ENCODE measurements around the gene EVX2. TPM values are rescaled to one million over a fixed set of nuclear protein-coding genes. Genes with fewer than 3 reads are reported as not detected.

Gene EVX2
- total RNA-seq, 1 donor from 2014 or later = not detected

DNA sequence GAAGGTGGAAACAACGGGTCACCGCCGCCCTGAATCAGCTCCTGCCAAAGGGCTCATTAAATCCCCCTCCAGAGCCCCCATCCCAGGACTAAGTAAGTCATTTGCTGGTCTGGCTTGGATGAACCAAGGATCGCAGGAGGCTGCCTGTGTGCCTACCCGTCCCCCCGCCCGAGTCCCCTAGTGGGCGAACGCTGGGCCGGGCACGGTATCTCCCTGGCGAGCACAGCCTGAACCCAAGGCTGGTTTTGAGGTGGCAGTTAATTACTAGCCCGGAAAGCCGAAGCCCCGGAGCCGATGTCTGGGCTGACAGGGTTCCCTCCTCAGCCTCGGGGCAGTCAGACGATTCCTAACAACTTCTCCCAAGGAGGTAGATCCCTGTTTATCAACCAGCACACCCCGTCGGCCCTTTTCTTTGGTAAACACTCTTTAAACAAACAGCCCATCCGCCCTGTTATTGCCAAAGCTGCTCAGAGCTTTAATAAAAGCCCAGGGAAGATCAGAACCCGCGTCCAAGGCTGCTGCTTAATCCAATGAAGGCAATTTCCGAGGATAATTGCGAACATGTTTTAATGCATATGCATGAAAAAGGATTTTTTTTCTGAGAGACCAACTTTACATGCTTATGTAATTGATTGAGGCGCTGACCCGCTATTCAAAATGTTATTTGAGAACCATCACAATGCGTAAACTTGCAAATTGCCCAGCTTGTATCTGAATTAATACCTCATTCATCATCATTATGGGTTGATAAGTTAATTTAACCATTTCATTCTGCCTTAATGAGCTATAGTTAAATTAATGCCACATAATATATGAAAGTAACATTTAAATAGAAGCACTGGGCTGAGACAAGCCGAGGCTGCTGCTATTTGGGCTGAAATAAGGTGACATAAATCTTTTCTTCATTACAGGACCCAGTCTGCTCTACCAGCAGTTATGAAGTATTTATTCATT lies 10.5 kb downstream of the EVX2 start:
- intact Hi-C loops (cut with micrococcal nuclease) = no loop called here
- TF ChIP-seq, protein P1, sequence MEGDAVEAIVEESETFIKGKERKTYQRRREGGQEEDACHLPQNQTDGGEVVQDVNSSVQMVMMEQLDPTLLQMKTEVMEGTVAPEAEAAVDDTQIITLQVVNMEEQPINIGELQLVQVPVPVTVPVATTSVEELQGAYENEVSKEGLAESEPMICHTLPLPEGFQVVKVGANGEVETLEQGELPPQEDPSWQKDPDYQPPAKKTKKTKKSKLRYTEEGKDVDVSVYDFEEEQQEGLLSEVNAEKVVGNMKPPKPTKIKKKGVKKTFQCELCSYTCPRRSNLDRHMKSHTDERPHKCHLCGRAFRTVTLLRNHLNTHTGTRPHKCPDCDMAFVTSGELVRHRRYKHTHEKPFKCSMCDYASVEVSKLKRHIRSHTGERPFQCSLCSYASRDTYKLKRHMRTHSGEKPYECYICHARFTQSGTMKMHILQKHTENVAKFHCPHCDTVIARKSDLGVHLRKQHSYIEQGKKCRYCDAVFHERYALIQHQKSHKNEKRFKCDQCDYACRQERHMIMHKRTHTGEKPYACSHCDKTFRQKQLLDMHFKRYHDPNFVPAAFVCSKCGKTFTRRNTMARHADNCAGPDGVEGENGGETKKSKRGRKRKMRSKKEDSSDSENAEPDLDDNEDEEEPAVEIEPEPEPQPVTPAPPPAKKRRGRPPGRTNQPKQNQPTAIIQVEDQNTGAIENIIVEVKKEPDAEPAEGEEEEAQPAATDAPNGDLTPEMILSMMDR (IDR thresholded peaks at IDR 0.05; ENCODE audit: borderline replicate concordance) = no peak
- H3K27me3 ChIP-seq (ENCODE audit: low read depth) = peaks cover 100% of the 10 kb centered on the region
- no peaks in the 10 kb centered on the region for H3K36me3 ChIP-seq
- no peak overlapping the region for H3K4me3 ChIP-seq
- H3K27ac ChIP-seq (replicated peaks) = no peak overlapping the region
- H3K4me1 ChIP-seq = peaks cover 12% of the 10 kb centered on the region
- H3K9me3 ChIP-seq (replicated peaks) = no peaks in the 10 kb centered on the region
- no peak for DNase-seq

DNA sequence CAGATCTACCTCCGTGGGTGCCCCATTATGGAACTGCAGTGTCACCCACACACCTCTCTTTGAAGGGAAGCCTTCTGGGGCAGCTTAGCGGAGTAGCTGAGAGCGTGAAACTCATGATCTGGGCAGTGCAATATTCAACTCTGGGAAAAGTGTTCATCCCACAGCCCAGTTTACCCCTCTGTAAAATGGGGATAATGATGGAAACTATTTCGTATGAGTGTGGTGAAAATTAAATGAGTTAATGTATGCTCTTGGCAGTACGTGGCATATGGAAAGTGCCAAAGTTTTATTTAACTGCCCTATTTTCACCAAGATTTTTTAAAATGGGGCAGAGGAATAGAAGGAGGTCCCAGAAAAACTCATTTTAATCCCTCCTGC lies 11.5 kb downstream of the EVX2 start:
- Histone ChIP-seq H3K36me3 (no peaks in the 10 kb centered on the region), H3K9me3 (replicated peaks) (no peaks in the 10 kb centered on the region), H3K4me3 (no peak overlapping the region), H3K4me1 (peaks cover 21% of the 10 kb centered on the region), H3K27me3 (ENCODE audit: low read depth) (peaks cover 100% of the 10 kb centered on the region), H3K27ac (replicated peaks) (no peak overlapping the region)
- intact Hi-C loops (cut with micrococcal nuclease) = no loop called here
- TF ChIP-seq, protein P1 (IDR thresholded peaks at IDR 0.05; ENCODE audit: borderline replicate concordance) = no peak
- DNase-seq = no peak

DNA sequence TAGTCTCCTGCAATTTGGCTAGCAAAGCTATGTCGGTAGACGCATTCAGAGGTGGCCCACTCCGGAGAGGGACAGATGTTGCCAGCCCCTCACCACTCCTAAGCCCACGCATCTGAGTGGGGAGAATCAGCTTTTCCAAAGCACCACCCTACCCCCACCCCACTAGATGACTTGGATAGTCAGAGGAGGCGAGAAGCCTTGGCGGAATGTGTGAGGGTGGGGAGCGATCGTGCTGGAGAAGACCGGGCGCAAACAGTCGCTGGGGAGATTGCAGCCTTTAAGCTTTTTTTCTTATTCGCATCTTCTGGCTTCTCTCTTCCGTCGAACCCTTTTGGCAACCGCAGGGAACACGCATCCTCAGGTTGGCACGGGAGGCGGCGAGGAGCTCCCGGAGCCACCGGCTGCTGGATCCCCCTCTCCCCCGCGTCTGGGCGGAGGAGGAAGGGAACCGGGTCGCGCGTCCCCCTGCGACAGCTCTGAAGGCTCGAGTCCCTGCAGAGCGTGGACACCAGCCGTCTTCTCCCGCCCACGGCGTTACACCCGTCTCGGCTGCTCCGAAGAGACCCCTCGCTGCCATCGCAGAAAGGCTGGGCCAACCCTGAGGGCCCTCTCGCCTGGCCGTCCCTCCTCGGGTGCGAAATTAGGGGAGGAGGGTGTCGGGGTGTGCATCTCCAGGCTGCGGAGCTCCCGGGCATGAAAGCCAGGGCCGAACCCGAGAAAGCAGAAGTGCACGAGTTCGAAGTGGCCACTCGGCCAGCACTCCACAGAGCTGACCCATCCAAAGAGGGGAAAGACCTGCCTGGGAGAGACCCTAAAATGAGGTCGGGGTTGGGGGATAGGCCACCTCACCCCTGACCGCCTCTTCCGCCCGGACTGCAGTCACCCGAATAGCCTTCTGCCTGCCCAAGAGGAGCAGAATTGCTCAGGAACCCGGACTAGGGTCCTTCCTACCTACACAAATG lies 12.2 kb downstream of the EVX2 start:
- Histone ChIP-seq H3K27me3 (ENCODE audit: low read depth) (peaks cover 100% of the 10 kb centered on the region), H3K4me1 (peaks cover 28% of the 10 kb centered on the region), H3K9me3 (replicated peaks) (no peaks in the 10 kb centered on the region), H3K27ac (replicated peaks) (no peak overlapping the region), H3K36me3 (no peaks in the 10 kb centered on the region), H3K4me3 (no peak overlapping the region)
- intact Hi-C loops (cut with micrococcal nuclease) = no loop called here
- no peak for DNase-seq
- TF ChIP-seq, protein P1 (IDR thresholded peaks at IDR 0.05; ENCODE audit: borderline replicate concordance) = no peak

DNA sequence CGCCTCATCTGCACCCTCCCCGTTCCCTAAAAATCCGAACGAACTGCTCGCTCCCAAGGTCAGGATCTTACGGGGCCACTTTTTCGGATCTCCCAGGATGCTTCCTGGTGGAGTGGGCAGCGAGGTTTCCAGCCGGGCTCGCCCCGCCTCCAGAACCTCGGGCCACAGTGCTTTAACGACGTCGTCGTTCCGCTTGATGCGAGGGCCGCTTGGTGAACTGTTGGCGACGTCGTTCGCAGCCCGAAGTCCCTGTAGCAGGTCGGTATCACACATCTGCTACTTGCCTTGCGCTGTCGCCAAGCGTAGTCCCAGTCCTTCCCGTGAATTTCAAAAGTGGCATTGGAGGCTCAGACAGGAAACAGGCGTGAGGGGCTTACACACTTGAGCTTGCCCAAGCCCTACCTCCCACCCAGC lies 15.3 kb downstream of the EVX2 start:
- peaks cover 99% of the 10 kb centered on the region for H3K27me3 ChIP-seq (ENCODE audit: low read depth)
- DNase-seq = no peak
- peaks cover 28% of the 10 kb centered on the region for H3K4me1 ChIP-seq
- H3K4me3 ChIP-seq = peak overlapping the region; percentile 51
- no peaks in the 10 kb centered on the region for H3K36me3 ChIP-seq
- intact Hi-C loops (cut with micrococcal nuclease) = no loop called here
- H3K9me3 ChIP-seq (replicated peaks) = no peaks in the 10 kb centered on the region
- no peak overlapping the region for H3K27ac ChIP-seq (replicated peaks)
- TF ChIP-seq, protein P1 (IDR thresholded peaks at IDR 0.05; ENCODE audit: borderline replicate concordance) = no peak

Measured in left ventricle myocardium inferior (tissue), 1 donor.